Measurements from ENCODE around the gene HLA-DMB. TPM values are rescaled to one million over a fixed set of nuclear protein-coding genes. Genes with fewer than 3 reads are reported as not detected.

The HLA-DMB gene
- total and polyA plus RNA-seq, 12 donors: 2.7 to 79.8 (median 7.3) TPM

DNA sequence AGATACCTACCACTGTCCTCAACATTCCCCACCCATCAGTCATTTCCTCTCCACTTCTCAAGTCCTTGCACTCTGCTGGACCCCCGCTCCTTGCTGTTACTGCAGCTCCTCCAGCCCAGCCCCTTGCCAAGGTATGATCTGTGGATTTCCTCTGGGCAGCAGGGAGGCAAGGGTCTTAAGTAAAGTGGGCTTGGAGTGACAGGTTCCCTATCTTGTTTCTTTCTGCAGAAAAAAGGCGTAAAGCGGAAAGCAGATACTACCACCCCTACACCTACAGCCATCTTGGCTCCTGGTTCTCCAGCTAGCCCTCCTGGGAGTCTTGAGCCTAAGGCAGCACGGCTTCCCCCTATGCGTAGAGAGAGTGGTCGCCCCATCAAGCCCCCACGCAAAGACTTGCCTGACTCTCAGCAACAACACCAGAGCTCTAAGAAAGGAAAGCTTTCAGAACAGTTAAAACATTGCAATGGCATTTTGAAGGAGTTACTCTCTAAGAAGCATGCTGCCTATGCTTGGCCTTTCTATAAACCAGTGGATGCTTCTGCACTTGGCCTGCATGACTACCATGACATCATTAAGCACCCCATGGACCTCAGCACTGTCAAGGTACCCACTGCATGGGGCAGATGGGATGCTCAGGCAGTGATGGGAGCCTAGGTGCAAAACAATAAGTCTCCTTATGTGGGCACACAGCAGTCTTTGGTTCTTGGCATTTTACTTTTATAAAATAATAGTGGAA lies 35.7 kb upstream of the HLA-DMB start:
- Histone ChIP-seq H3K27me3 (no peaks in the 10 kb centered on the region), H3K9me3 (no peaks in the 10 kb centered on the region), H3K4me3 (peak overlapping the region in 2 of 10 donors; percentile 89 to 98), H3K27ac (no peak overlapping the region), H3K4me1 (peaks cover 5 to 61% (median 44%) of the 10 kb centered on the region in 9 donors), H3K36me3 (peaks cover 16 to 95% (median 72%) of the 10 kb centered on the region in 9 donors)
- WGBS, 2 donors: 70 to 76% methylated on average over 7 of the region's 7 CpGs
- ATAC-seq (no peak), DNase-seq (no peak)
- intact Hi-C loops (cut with DNase I): loop anchor here in 1 of 10 donors (5.0 kb wide), 1 partner anchor 39 kb away; no protein-coding TSS in a partner anchor
- TF ChIP-seq CTCF (IDR thresholded peaks at IDR 0.05): no peak

GRCh38 chr6:32975886-32976285 lies 35.1 kb upstream of the HLA-DMB start:
- DNase-seq (no peak), ATAC-seq (no peak)
- TF ChIP-seq CTCF (IDR thresholded peaks at IDR 0.05): no peak
- Histone ChIP-seq H3K27ac (no peak overlapping the region), H3K9me3 (no peaks in the 10 kb centered on the region), H3K4me1 (peaks cover 5 to 59% (median 44%) of the 10 kb centered on the region in 9 donors), H3K36me3 (peaks cover 16 to 89% (median 66%) of the 10 kb centered on the region in 9 donors), H3K4me3 (peak overlapping the region in 2 of 10 donors; percentile 89 to 98), H3K27me3 (no peaks in the 10 kb centered on the region)
- intact Hi-C loops (cut with DNase I): loop anchor here in 2 of 10 donors (2.0 to 5.0 kb wide), 2 partner anchors 39 to 41 kb away; no protein-coding TSS in a partner anchor
- 49 to 53% methylated on average over 2 of the region's 2 CpGs for WGBS, 2 donors

DNA sequence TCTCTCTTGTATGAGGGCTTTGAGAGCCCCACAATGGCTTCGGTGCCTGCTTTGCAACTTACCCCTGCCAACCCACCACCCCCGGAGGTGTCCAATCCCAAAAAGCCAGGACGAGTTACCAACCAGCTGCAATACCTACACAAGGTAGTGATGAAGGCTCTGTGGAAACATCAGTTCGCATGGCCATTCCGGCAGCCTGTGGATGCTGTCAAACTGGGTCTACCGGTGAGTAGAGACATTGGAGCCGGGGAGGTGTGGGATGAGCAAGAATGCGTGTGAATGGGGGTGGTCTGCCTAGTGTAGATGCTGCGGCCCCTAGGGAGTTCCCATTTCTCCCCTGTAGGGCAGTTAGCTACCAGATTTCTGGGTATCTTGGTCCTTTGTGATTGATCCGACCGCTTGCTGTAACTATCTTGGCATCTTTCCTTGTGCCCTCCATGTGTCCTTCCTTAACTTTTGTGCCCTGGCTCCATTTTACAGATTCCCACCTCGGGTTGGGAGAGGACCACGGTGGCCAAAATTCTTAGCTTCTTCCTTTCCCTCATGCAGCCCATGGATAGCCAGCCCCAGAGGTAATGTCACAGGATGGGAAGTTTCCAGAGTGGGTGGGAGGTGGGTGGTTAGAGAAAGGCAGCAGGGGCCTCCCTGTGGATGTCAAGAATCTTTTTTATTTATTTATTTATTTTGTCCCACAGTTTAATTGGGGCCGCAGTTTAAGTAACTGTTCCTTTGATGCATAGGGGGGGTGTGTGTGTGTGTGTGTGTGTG lies 33.9 kb upstream of the HLA-DMB start:
- ATAC-seq (no peak), DNase-seq (no peak)
- peaks cover 5 to 53% (median 44%) of the 10 kb centered on the region in 9 donors for H3K4me1 ChIP-seq
- no peak for TF ChIP-seq CTCF (IDR thresholded peaks at IDR 0.05)
- H3K4me3 ChIP-seq: peak overlapping the region; percentile 61 to 100 (median 94)
- peaks cover 12 to 77% (median 54%) of the 10 kb centered on the region in 9 donors for H3K36me3 ChIP-seq
- intact Hi-C loops (cut with DNase I): loop anchor here in 3 of 10 donors (2.0 to 5.0 kb wide), 3 partner anchors 37 to 777 kb away; no protein-coding TSS in a partner anchor
- no peaks in the 10 kb centered on the region for H3K9me3 ChIP-seq
- 6 to 9% methylated on average over 14 of the region's 14 CpGs for WGBS, 2 donors
- no peaks in the 10 kb centered on the region for H3K27me3 ChIP-seq
- peak overlapping the region in 5 of 10 donors; percentile 8 to 100 (median 84) for H3K27ac ChIP-seq

- H3K4me3 ChIP-seq: peak overlapping the region; percentile 61 to 100 (median 94)
- peak overlapping the region in 5 of 10 donors; percentile 75 to 100 (median 91) for H3K27ac ChIP-seq
- no peaks in the 10 kb centered on the region for H3K9me3 ChIP-seq
- DNase-seq (no peak), ATAC-seq (no peak)
- intact Hi-C loops (cut with DNase I): loop anchor here in 2 of 10 donors (2.0 to 5.0 kb wide), 2 partner anchors 39 to 777 kb away; no protein-coding TSS in a partner anchor
- peaks cover 5 to 53% (median 44%) of the 10 kb centered on the region in 9 donors for H3K4me1 ChIP-seq
- H3K27me3 ChIP-seq: no peaks in the 10 kb centered on the region
- TF ChIP-seq CTCF (IDR thresholded peaks at IDR 0.05): no peak
- whole genome bisulfite sequencing, 2 donors: 1% methylated on average over 4 of the region's 4 CpGs
- peaks cover 11 to 69% (median 48%) of the 10 kb centered on the region in 9 donors for H3K36me3 ChIP-seq
Observed at GRCh38 chr6:32974016-32974333, 33.1 kb upstream of the HLA-DMB start.
